NCI-H146 (cell line): ENCODE results near the gene FAM216A.
A peak's percentile ranks its signal among the peaks of the same experiment; 100 is the strongest.
"Not testable (repeated sequence)": the region's sequence is repeated elsewhere in the genome, so short reads cannot be mapped to it uniquely, and the experiment has no call there.

Source experiments
- DNase-seq: peaks from one replicate; lab custom pipeline; 2025; lab: John Stamatoyannopoulos, UW

Gene FAM216A

DNA sequence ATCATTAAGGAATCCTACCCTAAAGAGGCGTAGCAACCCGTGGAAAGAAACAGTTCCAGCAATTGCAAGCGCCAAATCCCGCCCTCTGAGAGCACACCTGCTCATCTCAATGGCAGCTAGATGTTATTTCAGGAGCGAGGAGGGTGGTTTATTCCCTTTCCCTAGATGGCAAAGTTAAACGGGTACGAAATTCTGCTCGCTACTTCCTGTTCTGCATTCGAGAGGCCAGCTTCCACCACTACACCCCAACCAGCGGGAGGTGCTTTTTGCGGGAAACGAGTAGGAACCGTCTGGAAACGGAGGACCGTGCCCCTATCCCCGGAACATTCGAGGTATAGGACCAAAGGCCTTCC is 32.7 kb downstream of the FAM216A start:
- peak; percentile 66 for DNase-seq

DNA sequence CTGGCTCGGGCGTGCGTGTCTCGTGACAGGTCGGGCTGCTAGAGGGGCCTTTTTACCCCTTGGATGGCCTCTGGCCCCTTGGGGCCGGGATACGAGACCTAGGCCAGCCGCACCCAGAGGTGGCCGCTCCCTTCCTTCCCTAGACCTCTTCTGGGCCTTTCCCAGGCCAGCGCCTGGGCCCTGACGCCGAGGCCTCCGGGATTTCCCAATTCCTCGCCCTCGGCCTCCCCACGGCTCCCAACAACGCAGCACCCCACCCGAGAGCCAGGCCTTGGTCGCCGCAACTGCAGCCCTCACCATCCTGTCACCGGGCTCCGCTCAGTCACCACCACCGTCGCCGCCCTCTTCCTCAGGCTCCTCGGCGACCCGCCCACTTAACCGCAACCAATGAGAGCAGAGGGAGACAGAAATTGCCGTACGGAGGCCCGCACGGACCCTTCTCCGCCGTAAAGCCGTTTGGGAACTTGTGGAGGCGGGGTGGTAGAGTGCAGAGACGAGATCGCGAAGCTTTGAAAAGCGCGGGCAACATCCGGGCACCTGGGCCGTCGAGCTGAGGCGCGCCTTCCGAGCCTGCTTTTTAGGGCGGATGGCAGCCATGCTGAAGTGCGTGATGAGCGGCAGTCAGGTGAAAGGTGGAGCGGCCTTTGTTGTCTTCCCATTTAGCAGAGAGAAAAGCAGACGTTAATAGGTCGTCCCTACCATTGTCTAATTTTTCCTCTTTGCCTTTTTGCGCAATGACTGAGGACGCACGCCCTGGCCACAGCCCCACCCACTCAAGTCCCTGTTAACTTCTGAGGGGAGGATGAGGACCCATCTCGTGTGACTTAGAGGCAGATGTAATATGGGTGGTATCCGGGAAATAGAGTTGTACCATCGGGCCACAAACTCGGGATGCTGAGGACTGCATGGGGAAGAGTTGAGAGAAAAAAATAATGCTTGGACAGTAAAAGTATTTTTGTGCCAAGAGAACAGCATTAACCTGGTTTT is 33.4 kb downstream of the FAM216A start, which contains the start of the genes RAD9B and VPS29:
Gene RAD9B (plus strand): TSS at position 580 of the 987 bp plus-strand sequence. CDS start 7 bp downstream, at position 587.
Gene VPS29 (minus strand): TSS at position 360 of the 987 bp plus-strand sequence. CDS start 60 bp downstream, at position 300.
- DNase-seq = peak; percentile 99

DNA sequence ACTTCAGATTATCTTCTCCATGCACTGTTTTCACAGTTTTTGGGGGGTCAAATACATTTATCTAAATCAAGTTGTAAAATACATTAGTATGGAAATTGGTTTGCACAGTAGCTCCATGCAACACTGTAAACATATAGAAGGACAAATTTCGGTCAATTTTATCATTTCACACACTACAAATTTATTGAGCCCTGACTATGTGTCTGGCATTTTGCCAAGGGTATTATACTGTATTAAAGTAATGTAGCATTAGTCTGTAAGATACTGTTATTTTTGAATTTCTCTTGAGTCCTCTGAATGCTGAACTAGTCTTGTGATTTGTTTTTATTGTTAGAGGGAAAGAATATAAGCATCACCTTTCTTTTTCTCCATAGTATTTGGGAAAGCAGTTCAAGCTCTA is 34.8 kb downstream of the FAM216A start:
- DNase-seq = no peak

DNA sequence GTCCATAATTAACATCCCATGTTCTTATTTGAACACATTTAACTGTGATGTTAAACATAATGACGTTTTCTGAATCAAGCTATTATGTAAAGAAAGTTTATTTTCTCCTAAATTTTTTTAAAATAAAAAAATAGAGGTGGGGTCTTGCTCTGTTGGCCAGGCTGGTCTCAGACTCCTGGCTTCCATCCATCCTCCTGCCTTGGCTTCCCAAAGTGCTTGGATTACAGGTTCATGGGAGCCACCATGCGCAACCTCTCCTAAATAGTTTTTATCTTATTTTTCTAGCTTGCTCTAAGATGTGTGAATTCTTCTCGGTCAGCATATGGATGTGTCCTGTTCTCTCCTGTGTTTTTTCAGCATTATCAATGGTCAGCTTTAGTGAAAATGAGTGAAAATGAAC is 36.7 kb downstream of the FAM216A start:
- no peak for DNase-seq

DNA sequence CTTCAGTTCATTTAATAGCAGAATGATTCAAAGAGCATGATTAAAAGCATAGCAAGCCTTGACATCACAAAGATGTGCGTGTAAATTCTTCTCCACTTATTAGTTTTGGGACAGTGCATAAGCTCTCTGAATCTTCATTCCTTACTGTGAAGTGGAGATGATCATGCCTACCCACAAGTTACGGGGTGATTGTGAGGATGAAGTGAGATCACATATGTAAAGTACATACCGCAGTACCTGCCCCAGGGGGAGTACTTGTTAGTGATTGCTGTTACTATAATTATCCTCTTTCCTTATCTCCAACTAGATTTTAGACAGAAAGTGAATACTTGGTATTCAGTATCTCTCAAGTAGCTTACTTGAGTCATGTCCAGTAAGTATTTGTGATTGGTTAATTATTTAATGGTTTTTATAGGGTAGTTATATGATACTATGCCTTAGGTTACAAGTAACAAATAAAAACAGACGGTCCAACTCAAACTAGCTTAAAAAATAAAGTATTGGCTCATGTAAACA is 39.5 kb downstream of the FAM216A start:
- DNase-seq = no peak

DNA sequence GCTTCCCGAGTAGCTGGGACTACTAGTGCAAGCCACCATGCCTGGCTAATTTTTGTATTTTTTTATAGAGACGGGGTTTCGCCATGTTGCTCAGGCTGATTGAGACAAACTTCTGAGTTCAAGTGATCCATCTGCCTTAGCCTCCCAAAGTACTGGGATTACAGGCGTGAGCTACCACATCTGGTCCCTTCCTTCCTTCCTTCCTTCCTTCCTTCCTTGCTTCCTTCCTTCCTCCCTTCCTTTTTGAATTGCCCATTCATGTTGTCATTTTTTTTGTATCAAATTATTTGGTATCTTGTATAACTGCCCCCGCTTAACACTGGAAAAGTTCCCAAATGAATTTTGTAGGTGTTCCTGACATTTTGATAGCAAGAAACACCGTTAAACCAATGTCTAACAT is 45.2 kb downstream of the FAM216A start:
- no peak for DNase-seq

DNA sequence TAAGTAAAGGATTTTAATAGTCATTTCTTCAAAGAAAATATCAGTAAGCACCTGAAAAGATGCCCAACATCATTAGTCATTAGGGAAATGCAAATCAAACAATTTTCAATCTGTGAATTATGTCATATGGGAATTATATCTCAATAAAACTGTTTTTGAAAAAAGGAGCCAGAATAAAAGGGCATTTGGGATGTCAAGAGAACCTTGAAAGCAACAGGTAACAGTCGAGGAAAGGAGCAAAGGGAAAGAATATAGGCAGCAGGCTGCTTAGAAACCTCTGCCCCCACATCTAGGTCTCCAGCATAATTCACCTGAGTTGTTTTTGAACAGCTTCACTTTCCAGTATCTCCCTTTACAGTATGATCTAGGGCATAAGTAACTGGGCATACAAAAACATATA is 45.7 kb downstream of the FAM216A start:
- DNase-seq = no peak

DNA sequence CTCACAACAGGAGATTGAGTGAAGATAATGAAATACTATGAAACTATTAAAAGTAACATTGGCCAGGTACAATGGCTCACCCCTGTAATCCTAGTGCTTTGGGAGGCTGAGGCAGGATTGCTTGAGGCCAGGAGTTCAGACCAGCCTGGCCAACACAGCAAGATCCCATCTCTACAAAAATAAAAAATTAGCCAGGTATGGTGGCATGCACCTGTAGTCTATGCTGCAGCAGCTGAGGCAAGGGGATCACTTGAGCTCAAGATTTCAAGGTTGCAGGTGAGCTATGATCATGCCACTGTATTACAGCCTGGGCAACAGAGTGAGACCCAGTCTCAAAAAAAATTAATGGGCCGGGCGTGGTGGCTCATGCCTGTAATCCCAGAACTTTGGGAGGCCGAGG is 48.4 kb downstream of the FAM216A start:
- DNase-seq = no peak

DNA sequence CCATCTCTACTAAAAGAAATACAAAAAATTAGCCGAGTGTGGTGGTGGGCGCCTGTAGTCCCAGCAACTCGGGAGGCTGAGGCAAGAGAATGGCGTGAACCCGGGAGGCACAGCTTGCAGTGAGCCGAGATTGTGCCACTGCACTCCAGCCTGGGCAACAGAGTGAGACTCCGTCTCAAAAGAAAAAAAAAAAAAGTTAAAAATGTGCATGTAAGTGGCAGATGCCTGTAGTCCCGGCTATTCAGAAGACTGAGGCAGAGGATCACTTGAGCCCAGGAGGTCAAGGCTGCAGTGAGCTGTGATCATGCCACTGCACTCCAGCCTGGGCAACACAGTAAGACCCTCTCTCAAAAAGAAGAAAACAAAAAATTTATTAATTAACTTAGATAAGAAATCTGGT is 49.4 kb downstream of the FAM216A start:
- DNase-seq = not testable (repeated sequence)

DNA sequence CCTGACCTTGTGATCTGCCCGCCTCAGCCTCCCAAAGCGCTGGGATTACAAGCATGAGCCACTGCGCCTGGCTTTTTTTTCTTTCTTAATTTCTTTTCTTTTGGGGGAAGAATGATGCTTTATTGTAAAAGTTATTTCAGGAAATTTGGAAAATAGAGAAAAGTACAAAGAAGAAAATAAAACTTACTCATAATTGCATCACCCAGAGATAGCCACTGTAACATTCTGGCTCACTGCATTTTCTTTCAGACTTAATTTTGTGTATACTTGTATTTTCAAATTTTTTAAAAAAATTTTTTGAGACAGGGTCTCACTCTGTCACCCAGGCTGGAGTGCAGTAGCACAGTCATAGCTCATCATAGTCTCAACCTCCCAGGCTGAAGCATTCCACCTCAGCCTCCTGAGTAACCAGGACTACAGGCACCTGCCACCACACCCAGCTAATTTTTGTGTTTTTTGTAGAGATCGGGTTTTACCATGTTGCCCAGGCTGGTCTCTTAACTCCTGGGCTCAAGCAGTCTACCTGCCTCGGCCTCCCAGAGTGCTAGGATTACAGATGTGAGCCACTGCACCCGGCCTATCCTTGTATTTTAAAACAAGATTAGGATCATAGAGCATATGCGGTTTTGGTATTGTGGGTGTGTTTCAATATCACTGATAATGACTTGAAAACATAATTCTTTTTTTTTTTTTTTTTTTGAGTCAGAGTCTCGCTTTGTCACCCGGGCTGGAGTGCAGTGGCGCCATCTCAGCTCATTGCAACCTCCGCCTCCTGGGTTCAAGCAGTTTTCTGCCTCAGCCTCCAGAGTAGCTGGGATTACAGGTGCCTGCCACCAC is 52.4 kb downstream of the FAM216A start:
- not testable (repeated sequence) for DNase-seq

DNA sequence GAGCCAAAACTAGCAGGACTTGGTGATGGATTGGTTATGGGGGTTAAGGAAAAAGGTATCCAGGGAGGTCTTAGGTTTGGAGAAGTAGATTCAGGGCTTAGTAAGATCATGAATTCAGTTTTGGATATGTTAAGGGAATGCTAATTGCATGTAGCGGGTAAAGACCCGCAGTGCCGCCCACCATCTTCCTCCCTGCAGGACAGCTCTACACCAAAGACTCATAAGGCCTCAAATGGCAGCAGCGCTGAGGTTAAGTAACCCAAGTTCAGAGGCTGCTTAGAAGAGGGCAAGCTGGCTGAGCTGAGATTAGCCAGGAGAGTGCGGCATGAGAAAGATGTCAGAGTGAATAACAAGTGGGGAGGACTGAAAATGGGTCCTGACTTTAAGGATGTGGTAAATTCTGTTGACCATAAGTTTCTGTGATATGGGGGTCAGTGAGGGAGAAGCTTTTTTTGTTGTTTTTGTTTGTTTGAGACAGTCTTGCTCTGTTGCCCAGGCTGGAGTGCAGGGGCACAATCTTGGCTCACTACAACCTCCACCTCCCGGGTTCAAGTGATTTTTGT is 59.7 kb downstream of the FAM216A start:
- DNase-seq = no peak

DNA sequence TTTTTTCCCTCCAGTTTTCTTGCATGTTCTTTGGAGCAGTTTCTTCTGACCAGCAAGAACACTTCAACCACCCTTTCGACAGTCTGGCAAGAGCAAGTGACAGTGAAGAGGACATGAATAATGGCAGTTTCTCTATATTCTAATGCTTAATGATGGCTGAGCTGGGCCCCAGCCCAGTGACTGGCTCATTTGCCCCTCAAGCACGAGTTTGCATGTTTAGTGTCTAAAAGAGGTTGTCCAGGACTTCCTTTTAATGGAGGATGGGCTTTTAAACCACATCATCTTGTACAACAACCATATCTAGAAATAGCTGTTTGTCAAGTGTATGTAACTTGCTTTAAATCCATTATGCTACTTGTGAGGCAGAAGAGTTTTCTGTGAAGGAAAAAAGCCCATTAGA is 61.9 kb downstream of the FAM216A start:
- DNase-seq = no peak

DNA sequence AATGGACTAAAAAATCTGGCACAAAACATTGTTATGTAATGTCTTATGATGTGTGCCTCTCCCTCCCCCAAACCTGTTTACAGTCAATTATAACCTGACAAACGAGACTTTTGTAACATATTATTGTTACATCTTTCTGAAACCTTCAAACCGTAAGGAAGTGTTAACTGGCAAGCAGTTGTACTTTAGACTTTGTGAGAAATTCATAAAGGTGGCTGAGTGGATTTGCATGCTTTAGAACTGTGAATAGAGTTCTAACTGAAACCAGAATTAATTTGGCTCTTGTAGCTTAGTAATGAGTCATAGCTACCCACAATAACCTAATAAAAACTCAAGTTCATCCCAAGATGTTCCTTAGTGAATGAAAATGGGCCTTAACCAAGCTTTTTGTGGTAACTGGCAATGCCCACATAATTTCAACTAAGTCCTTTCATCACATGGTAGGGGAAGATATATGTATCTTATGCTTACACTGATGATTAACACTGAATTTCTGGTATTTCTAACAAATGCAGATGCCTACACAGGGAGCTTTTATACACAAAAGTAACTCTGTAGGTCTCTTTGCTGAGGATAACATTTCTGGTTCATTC is 63.2 kb downstream of the FAM216A start:
- DNase-seq = no peak

DNA sequence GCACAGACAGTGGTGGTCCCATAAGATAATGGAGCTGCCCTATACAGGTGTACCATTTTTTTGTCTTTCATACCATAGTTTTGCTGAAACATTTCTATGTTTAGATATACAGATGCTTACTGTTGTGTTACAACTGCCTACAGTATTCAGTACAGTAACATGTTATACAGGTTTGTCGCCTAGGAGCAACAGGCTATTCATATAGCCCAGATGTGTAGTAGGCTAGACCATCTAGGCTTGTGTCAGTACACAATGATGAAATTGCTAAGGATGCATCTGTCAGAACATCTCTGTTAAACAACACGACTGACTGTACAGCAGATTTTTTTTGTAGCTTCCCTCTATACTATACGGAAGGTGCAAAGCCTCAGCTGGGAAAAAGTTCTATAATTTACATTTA is 64.0 kb downstream of the FAM216A start:
- no peak for DNase-seq

DNA sequence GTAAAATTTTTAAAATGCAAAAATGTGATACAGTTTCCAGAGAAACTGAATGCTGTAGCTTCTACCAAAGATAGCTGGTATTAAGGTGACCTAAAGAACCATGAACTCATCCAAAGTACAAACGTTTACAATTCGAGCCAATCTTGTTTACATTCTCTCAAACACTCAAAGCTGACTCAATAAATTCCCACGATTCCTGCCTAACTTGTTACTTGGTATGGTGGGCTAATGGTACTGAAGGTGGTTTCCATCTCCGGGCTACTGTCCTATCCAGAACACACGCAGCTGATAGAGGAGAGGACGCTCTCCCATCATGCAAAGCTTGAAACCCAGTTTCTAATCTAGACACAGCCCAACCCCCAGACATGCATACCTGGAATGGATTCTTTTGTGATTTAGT is 65.0 kb downstream of the FAM216A start:
- no peak for DNase-seq

DNA sequence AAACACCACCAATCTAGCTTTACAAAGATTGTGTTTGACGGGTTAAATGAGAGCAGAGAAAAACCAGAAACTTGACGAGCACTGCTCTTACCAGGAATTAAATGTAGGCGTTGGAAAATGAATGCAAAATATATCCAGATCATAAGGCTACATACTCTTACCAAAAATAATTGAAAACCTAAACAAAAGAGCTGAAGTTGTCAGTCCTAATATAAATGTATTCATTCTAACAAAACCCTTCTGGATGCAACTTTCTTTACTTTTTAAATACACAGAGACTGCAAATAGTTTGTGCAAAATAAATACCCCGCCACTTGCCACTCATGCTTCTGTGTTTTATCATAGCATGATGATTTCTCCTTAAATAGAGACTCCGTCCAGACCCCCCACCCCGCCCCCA is 66.2 kb downstream of the FAM216A start:
- no peak for DNase-seq

DNA sequence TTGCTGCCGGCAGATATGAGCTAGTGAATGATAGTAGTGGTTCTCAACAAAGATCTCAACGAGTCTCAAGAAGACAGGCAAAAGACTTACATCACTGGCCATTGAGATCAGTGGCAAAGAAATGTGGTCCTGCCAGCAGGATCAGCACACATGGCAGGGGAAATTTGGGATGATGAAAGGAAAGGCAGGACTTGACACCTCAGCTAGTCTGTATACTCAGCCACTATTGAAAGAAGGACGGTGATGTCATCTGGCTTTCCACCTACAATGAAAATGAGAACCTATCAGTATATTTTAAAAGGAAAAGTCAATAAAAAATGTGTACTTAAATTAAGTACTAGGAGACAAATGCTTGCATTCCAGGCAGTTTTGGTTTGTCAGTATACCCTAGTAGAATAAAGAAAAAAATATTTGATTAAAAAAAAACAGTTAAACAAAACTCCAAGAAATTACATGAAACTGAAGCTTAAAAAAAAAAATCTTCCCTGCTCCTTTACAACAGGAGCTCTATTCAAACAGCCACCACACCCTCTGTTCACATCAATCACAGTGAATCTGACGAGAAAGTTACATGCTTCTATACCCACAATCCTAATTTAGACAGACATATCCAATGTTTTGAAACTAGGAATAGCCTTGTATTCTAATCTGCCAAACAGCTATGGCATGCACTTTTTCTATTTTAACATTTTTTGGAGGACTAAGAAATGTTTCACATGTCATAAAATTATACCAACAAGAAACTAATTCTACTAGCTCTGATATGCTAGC is 68.4 kb downstream of the FAM216A start:
- DNase-seq = no peak

DNA sequence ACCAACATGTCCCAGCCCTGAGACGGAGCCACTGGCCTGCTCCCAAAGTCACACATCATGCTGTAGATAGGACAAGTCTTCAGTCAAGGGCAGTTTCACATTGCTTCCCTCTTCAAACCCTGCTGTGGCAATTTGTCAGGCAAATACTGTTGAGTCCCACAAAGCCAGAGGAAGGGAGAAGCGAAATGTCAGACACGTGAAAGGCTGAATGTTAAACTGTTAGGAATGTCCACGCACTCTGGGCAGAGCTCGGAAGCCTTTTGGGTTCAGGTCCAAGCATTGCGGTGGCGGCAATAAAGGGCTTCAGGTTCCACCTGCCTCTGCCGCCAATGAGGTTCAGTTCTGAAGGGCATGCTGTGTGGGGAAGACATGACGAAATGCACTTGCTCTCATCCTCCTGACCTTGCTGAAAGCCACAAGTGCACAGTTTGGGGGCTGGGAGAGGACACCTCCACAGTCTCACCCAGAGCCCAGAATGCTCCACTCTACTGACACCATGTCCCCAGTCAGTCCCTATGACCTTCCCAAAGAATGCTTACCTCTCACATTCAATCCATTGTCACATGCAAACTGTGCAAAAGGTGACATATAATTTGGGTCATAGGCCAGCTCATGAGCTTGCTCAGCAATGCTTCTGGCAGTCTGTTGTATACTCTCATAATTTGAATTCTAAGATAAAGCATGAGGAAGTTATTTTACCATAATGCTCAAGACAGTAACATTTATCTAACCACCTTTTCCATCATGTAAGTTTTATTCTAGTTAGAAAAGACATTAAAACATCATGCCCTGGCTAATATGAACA is 69.2 kb downstream of the FAM216A start:
- no peak for DNase-seq

DNA sequence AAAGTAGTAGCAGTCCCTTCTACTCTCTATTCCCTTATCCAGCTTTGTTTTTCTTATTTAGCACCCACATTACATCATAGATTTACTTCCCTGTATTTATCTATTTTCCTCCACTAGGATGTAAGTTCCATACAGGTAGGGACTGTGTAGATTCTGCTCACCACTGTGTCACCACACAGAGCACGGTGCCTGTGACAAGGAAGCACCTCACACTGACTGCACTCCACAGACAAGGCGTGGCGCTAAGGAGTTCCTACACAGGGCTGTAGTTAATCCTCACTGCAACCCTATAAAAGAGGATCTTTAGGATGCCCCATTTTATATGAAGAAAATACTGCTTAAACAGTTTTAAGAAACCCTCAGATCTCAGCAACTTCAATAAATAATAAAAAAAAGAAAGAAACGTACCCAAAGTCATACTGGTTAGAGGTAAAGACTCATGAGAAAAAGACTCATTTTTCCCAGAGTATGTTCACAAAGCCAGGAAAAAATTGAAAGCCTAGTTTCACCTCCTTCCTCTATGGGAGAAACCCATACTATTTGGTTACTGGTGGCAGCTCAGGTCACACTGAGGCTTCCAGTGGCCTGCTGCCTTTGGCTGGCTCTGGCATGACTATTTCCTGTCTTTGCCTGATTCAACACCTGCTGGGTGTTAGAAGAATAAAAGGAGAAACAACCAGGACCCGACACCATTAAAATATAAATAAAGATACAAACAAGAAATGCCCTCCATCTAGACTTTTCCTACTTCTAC is 70.4 kb downstream of the FAM216A start:
- DNase-seq = no peak
